NCI-H1417 treated with DMSO at 0.1 percent for 48 hours (cell line): ENCODE measurements around the gene RRM2.
"Not testable (repeated sequence)": the region's sequence is repeated elsewhere in the genome, so short reads cannot be mapped to it uniquely, and the experiment has no call there.

Experiments used
- DNase-seq: peaks from one replicate; lab custom pipeline; 2025; lab: John Stamatoyannopoulos, UW

The RRM2 gene

GRCh38 chr2:10132596-10132995 is 10.1 kb downstream of the RRM2 start:
- DNase-seq = no peak

GRCh38 chr2:10132996-10133647 is 10.6 kb downstream of the RRM2 start:
- no peak for DNase-seq

GRCh38 chr2:10135296-10136089 is 13.0 kb downstream of the RRM2 start:
- no peak for DNase-seq

DNA sequence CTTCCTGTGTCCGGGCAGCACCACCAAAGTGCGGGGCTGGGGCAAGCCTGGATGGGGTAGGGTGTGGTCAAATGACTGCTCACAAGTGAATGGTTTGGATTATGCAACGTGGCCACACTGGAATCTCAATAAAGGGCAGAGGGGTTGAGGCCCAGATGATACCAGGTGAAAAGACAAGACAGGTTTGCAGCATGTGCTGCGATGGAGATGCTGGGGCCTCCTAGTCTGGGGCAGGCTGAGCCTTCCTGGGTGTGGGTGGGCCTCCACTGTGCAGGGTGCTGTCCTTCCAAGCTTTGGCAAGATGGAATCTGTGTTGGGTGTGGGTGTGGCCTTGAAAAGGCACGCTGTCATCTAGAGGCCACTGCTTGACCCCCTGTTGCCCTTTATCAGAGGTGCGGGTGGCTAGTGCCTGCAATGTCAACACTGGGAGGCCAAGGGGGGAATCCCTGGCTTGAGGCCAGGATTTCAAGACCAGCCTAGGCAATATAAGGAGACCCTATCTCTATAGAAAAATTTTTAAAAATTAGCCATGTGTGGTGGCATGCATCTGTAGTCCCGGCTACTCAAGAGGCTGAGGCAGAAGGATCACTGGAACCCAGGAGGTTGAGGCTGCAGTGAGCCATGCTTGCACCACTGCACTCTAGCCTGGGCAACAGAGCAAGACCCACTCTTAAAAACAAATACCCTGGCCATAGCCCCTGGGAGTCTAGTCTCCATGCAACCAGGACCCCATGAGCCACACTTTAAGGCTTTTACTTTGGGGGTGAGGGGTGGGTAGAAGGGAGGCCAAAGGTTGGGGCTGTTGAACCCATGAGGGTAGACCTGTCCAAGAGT is 13.8 kb downstream of the RRM2 start:
- no peak for DNase-seq

DNA sequence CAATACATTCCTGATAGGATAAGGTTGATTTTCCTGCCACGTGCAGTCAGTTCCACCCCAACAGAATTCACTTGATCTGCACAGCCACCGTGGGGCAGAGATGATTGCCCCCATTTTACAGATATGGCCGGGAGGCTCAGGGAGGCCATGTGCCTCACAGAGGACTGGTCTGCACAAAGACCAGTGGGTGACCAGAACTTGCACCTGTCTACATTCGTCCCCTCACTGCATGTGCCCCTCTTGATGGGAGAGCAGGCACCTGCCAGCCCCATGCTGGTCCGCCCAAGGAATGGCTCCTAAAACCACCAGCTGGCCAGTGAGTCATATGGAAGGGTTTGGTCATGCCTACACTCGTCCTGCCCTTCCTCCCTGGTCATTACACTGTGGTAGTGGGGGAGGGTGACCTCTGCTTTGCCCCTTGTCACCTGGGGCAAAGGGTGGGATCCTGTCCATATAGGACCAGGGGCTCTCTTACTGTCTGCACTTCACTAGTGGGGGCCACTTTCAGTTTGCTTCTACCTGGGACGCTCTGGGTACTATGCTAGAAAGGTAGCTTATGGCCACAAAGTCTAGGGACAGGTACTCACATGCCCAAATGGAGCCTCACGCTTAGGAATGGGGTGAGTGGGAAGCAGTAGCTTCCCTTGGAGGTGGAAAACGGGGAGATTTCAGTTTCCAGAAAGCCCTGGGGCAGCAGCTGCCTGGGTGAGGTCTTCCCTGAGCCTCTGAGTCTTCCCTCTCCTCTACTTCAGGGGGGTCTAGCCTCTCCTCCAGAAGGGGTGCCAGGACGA is 14.7 kb downstream of the RRM2 start:
- DNase-seq = no peak

GRCh38 chr2:10139536-10139935 is 17.0 kb downstream of the RRM2 start:
- DNase-seq = no peak

- DNase-seq = no peak
These were observed 18.5 kb downstream of the RRM2 start for GRCh38 chr2:10140841-10141610.

DNA sequence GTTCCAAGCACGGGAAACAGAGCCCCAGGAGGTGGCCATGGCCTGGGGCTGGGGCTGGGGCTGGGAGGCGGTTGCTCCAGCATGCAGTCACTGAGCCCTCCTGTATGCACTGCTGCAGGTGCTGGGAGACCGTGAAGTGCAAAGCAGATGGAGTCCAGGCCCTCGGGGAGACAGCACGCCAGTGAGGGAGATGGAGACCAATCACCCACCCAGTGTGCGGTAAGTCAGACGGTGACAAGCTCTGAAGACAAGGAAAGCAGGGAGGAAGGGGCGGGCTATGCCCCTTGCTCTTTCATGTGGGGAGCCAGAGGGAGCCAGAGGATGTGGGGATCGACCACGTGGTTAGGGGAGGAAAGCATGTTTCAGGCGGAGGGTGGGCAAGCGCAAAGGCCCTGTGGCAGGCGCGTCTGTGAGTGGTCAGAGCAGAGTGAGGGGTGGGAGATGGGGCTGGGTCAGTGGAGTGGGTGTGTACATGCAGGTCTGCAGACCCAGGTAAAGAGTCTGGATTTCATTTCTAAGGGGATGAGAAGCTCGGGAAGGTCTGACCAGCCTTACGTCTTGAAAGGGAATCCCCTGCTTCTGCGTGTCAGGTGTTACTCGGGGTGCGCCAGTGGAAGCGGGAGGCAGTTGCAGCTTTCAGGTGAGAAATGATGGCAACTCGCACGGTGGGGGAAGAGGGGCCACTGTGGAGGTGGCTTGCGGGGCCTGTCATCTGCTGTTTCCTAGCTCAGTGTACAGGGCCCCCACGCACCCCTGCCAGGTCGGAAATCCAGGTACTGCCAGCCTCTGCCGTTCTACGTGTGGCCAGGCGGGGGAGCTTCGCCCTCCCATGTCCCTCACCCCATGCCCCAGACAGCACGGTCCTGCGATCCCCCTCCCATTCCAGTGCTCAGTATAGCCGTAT is 19.4 kb downstream of the RRM2 start:
- DNase-seq = no peak

- no peak for DNase-seq
These were observed 20.1 kb downstream of the RRM2 start for GRCh38 chr2:10142640-10142965.

GRCh38 chr2:10144771-10145518 is 22.4 kb downstream of the RRM2 start:
- DNase-seq = no peak

DNA sequence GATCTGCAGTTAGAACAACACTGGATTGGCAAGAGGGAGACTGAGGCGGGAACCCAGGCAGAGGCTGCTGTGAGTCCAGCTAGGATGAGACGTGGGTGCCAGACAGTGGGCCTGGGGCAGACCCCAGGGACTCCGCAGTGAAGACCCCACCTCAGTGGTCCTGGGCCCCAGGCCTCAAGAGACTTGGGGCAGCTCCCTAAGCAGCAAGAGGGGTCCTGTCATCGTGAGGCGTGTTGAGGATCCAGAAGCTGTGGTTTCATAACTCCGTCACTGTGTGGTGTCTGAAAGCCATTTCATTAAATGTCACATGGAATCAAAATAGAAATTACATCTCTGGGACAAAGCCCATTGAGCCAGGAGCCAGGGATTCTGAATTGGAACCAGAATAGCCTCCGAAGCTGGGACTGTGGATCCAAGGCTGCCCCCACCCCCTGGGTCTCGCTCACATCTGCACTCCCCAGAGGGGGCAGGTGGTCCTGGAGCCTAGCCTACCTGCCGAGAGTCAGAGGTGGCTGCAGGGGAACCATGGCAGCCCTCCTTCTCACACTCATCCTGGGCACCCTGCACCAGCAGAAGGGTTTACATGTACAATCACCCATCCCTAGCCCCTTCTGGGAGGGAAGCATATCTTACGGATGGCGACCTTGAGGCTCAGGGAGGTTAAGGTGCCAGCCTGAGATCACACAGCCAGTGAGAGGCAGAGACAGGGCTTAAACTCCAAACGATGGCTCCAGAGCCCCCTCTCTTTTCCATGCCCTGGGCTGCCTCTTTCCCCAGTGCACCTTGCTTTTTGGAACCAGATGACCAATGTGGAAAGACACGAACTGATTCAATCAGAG is 23.2 kb downstream of the RRM2 start:
- DNase-seq = no peak

- DNase-seq = no peak
These were observed 23.9 kb downstream of the RRM2 start for GRCh38 chr2:10146366-10147005.

DNA sequence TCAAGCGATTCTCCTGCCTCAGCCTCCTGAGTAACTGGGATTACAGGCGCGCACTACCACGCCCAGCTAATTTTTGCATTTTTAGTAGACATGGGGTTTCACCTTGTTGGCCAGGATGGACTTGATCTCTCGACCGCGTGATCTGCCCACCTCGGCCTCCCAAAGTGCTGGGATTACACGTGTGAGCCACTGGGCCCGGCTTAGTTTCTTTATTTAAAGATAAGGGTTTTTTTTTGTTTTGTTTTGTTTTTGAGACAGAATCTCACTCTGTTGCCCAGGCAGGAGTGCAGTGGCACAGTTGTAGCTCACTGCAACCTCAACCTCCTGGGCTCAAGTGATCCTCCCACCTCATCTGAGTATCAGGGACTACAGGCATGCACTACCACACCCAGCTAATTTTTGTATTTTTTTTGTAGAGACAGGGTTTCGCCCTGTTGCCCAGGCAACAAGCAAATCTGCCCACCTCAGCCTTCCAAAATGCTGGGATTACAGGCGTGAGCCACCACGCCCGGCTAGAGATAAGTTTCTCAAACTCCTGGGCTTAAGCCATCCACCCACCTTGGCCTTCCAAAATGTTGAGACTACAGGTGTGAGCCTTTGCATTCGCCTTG is 24.6 kb downstream of the RRM2 start:
- not testable (repeated sequence) for DNase-seq

DNA sequence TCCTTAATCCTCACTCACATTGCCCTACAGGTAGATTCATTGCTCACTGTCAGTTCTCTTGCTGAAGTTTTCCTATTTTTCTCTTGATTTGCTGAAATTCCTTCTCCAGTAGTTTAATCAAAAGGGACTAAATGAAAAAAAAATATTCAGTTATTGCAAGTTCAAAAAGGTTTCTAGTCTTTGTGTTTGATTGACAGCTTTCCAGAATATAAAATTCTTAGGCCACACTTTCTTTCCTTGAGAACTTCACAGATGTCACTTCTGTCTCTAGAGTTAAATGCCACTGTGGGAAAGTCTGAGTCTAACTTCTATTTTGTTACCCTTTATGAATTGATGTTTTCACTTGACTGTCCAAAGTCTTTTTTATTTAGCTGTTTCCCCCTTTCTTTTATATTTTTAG is 25.7 kb downstream of the RRM2 start:
- no peak for DNase-seq

DNA sequence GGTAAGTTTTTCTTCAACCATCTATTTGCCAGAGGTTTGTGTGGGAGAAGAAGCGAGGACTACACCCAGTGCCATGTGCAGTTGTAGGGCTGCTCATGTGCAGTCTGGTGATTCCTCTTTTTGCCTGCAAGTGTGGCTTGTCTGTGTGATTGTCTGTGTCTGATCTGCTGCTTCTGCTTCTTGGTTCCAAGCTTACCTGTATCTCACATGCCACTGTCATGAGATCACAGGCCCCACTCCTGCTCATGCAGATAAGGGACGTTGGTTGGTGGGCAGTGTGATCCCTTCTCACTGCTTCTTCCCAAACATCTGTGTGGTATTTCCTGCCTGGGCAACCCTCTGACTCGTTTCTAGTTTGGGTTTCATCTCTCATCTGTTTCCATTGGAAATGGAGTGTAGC is 27.1 kb downstream of the RRM2 start:
- DNase-seq = no peak

GRCh38 chr2:10150436-10150835 is 27.9 kb downstream of the RRM2 start:
- DNase-seq = no peak

GRCh38 chr2:10151462-10151861 is 28.9 kb downstream of the RRM2 start:
- DNase-seq = no peak

GRCh38 chr2:10157293-10157692 is 34.8 kb downstream of the RRM2 start:
- DNase-seq = no peak
